ENCODE measurements around the gene ART3.
"Not testable (repeated sequence)": the region's sequence is repeated elsewhere in the genome, so short reads cannot be mapped to it uniquely, and the experiment has no call there.

The ART3 gene

GRCh38 chr4:76049860-76050416 lies 24.6 kb upstream of the ART3 start:
- in situ Hi-C loops (cut with HindIII; ENCODE audit: low sequenced_read_pairs); H3K4me3 ChIP-seq (ENCODE audit: low read depth, low read length); DNase-seq (ENCODE audit: low read depth): not testable (repeated sequence)

GRCh38 chr4:76050560-76051050 lies 23.9 kb upstream of the ART3 start:
- DNase-seq (ENCODE audit: low read depth); in situ Hi-C loops (cut with HindIII; ENCODE audit: low sequenced_read_pairs): not testable (repeated sequence)

GRCh38 chr4:76053730-76054129 lies 20.8 kb upstream of the ART3 start:
- in situ Hi-C loops (cut with HindIII; ENCODE audit: low sequenced_read_pairs), result no loop called here
- no peak for TF ChIP-seq CTCF (IDR thresholded peaks at IDR 0.05; ENCODE audit: low read depth, low read length, missing control alignments)
- no peak overlapping the region for H3K4me3 ChIP-seq (ENCODE audit: low read depth, low read length)
- no peak for DNase-seq (ENCODE audit: low read depth)

More at GRCh38 chr4:76050560-76051050, 23.9 kb upstream of the ART3 start:
- not testable (repeated sequence) for H3K4me3 ChIP-seq (ENCODE audit: low read depth, low read length)

GRCh38 chr4:76055016-76055415 lies 19.5 kb upstream of the ART3 start:
- no peak for TF ChIP-seq CTCF (IDR thresholded peaks at IDR 0.05; ENCODE audit: low read depth, low read length, missing control alignments)
- no peak for DNase-seq (ENCODE audit: low read depth)
- no peak overlapping the region for H3K4me3 ChIP-seq (ENCODE audit: low read depth, low read length)
- in situ Hi-C loops (cut with HindIII; ENCODE audit: low sequenced_read_pairs), result no loop called here

- TF ChIP-seq CTCF (IDR thresholded peaks at IDR 0.05; ENCODE audit: low read depth, low read length, missing control alignments), result no peak
- no peak overlapping the region for H3K4me3 ChIP-seq (ENCODE audit: low read depth, low read length)
- in situ Hi-C loops (cut with HindIII; ENCODE audit: low sequenced_read_pairs), result no loop called here
- DNase-seq (ENCODE audit: low read depth), result no peak
Observed at GRCh38 chr4:76055421-76055820, 19.1 kb upstream of the ART3 start.

GRCh38 chr4:76058302-76058701 lies 16.2 kb upstream of the ART3 start:
- H3K4me3 ChIP-seq (ENCODE audit: low read depth, low read length), result no peak overlapping the region
- no peak for TF ChIP-seq CTCF (IDR thresholded peaks at IDR 0.05; ENCODE audit: low read depth, low read length, missing control alignments)
- DNase-seq (ENCODE audit: low read depth), result no peak
- in situ Hi-C loops (cut with HindIII; ENCODE audit: low sequenced_read_pairs), result no loop called here

GRCh38 chr4:76058888-76059426 lies 15.6 kb upstream of the ART3 start:
- in situ Hi-C loops (cut with HindIII; ENCODE audit: low sequenced_read_pairs), result no loop called here
- TF ChIP-seq CTCF (IDR thresholded peaks at IDR 0.05; ENCODE audit: low read depth, low read length, missing control alignments), result no peak

More at GRCh38 chr4:76058888-76059426, 15.6 kb upstream of the ART3 start:
- DNase-seq (ENCODE audit: low read depth), result no peak
- no peak overlapping the region for H3K4me3 ChIP-seq (ENCODE audit: low read depth, low read length)
